HEK293 (cell line): ENCODE data around the gene PRR19.
A peak's percentile ranks its signal among the peaks of the same experiment; 100 is the strongest.

Source experiments
- BCL11A ChIP-seq: fragments of 450-650 bp; formaldehyde crosslinking; IDR thresholded peaks from 2 replicates; pipeline ENCODE4 v1.5.1; 2016; ENCODE audit warnings: low read depth, missing biosample characterization, missing genetic modification characterization
- EGR2 ChIP-seq: fragments of 450-650 bp; formaldehyde crosslinking; IDR thresholded peaks from 2 replicates; pipeline ENCODE4 v1.5.1; 2016; ENCODE audit warnings: low read depth, missing biosample characterization, missing genetic modification characterization
- GLIS1 ChIP-seq: fragments of 450-650 bp; formaldehyde crosslinking; IDR thresholded peaks from 2 replicates; pipeline ENCODE4 v1.5.1; 2016; ENCODE audit warnings: missing biosample characterization, missing genetic modification characterization
- KLF1 ChIP-seq: fragments of 450-650 bp; formaldehyde crosslinking; IDR thresholded peaks from 2 replicates; pipeline ENCODE4 v1.5.1; 2016; ENCODE audit warnings: missing biosample characterization, missing genetic modification characterization
- KLF7 ChIP-seq: fragments of 450-650 bp; formaldehyde crosslinking; IDR thresholded peaks from 2 replicates; pipeline ENCODE4 v1.5.1; 2016; ENCODE audit warnings: missing biosample characterization, missing genetic modification characterization, borderline replicate concordance
- PRDM1 ChIP-seq: fragments of 450-650 bp; formaldehyde crosslinking; IDR thresholded peaks from 2 replicates; pipeline ENCODE4; 2016; ENCODE audit warnings: missing biosample characterization, missing genetic modification characterization
- PRDM4 ChIP-seq: fragments of 450-650 bp; formaldehyde crosslinking; IDR thresholded peaks from 2 replicates; pipeline ENCODE4 v1.5.1; 2017; ENCODE audit warnings: missing biosample characterization, missing genetic modification characterization
- RBAK ChIP-seq: fragments of 450-650 bp; formaldehyde crosslinking; IDR thresholded peaks from 2 replicates; pipeline ENCODE4 v1.5.1; 2016; ENCODE audit warnings: missing biosample characterization, missing genetic modification characterization
- SETDB1 ChIP-seq: IDR thresholded peaks from one replicate; pipeline ENCODE4 v1.6.1; 2017; ENCODE audit warnings: mild to moderate bottlenecking, low read length, moderate library complexity, mixed read lengths; ENCODE audit not compliant: insufficient read length
- SP2 ChIP-seq: fragments of 450-650 bp; formaldehyde crosslinking; IDR thresholded peaks from 2 replicates; pipeline ENCODE4 v1.5.1; 2016; ENCODE audit warnings: missing biosample characterization, missing genetic modification characterization
- ZBTB10 ChIP-seq: fragments of 450-650 bp; formaldehyde crosslinking; IDR thresholded peaks from 2 replicates; pipeline ENCODE4 v1.5.1; 2016; ENCODE audit warnings: missing biosample characterization, missing genetic modification characterization
- ZBTB44 ChIP-seq: fragments of 450-650 bp; IDR thresholded peaks from 2 replicates; pipeline ENCODE4 v1.5.1; 2018; ENCODE audit warnings: missing biosample characterization, mild to moderate bottlenecking, missing genetic modification characterization
- ZBTB7A ChIP-seq: fragments of 450-650 bp; formaldehyde crosslinking; IDR thresholded peaks from 2 replicates; pipeline ENCODE4 v1.5.1; 2016; ENCODE audit warnings: low read depth, missing biosample characterization, missing genetic modification characterization
- ZFHX2 ChIP-seq: fragments of 450-650 bp; formaldehyde crosslinking; conservative IDR thresholded peaks from 2 replicates; pipeline ENCODE4 v1.5.1; 2016; ENCODE audit warnings: missing biosample characterization, missing genetic modification characterization
- ZNF114 ChIP-seq: fragments of 450-650 bp; formaldehyde crosslinking; IDR thresholded peaks from 2 replicates; pipeline ENCODE4 v1.5.0; 2017; ENCODE audit warnings: missing biosample characterization, missing genetic modification characterization
- ZNF133 ChIP-seq: fragments of 450-650 bp; formaldehyde crosslinking; IDR thresholded peaks from 2 replicates; pipeline ENCODE4 v1.5.1; 2016; ENCODE audit warnings: missing biosample characterization, missing genetic modification characterization
- ZNF146 ChIP-seq: fragments of 450-650 bp; formaldehyde crosslinking; IDR thresholded peaks from 2 replicates; pipeline ENCODE4 v1.5.1; 2016; ENCODE audit warnings: missing biosample characterization, missing genetic modification characterization
- ZNF16 ChIP-seq: fragments of 450-650 bp; formaldehyde crosslinking; IDR thresholded peaks from 2 replicates; pipeline ENCODE4 v1.5.1; 2016; ENCODE audit warnings: low read depth, missing biosample characterization, missing genetic modification characterization
- ZNF211 ChIP-seq: fragments of 450-650 bp; formaldehyde crosslinking; IDR thresholded peaks from 2 replicates; pipeline ENCODE4 v1.5.1; 2016; ENCODE audit warnings: low read depth, missing biosample characterization, missing genetic modification characterization
- ZNF248 ChIP-seq: fragments of 450-650 bp; formaldehyde crosslinking; IDR thresholded peaks from 2 replicates; pipeline ENCODE4 v1.5.1; 2017; ENCODE audit warnings: missing biosample characterization, missing genetic modification characterization
- ZNF311 ChIP-seq: fragments of 450-650 bp; formaldehyde crosslinking; IDR thresholded peaks from 2 replicates; pipeline ENCODE4 v1.5.1; 2017; ENCODE audit warnings: missing biosample characterization, missing genetic modification characterization, borderline replicate concordance
- ZNF354C ChIP-seq: fragments of 450-650 bp; formaldehyde crosslinking; IDR thresholded peaks from 2 replicates; pipeline ENCODE4 v1.5.1; 2016; ENCODE audit warnings: missing biosample characterization, missing genetic modification characterization, low read depth, borderline replicate concordance
- ZNF398 ChIP-seq: fragments of 450-650 bp; formaldehyde crosslinking; IDR thresholded peaks from 2 replicates; pipeline ENCODE4 v1.5.1; 2017; ENCODE audit warnings: missing biosample characterization, missing genetic modification characterization
- ZNF449 ChIP-seq: fragments of 450-650 bp; formaldehyde crosslinking; IDR thresholded peaks from 2 replicates; pipeline ENCODE4 v1.5.1; 2017; ENCODE audit warnings: missing biosample characterization, mild to moderate bottlenecking, missing genetic modification characterization, moderate library complexity
- ZNF623 ChIP-seq: fragments of 450-650 bp; formaldehyde crosslinking; IDR thresholded peaks from 2 replicates; pipeline ENCODE4 v1.5.1; 2016; ENCODE audit warnings: missing biosample characterization, missing genetic modification characterization
- ZNF629 ChIP-seq: fragments of 450-650 bp; formaldehyde crosslinking; IDR thresholded peaks from 2 replicates; pipeline ENCODE4 v1.5.1; 2017; ENCODE audit warnings: missing biosample characterization, missing genetic modification characterization
- ZNF660 ChIP-seq: fragments of 450-650 bp; IDR thresholded peaks from 2 replicates; pipeline ENCODE4 v1.5.1; 2018; ENCODE audit warnings: missing biosample characterization, mild to moderate bottlenecking, missing genetic modification characterization
- ZSCAN5A ChIP-seq: fragments of 450-650 bp; formaldehyde crosslinking; IDR thresholded peaks from 2 replicates; pipeline ENCODE4 v1.5.1; 2016; ENCODE audit warnings: missing biosample characterization, missing genetic modification characterization

PRR19 gene

GRCh38 chr19:42254850-42255765 lies 46.8 kb upstream of the PRR19 start, which contains the start of gene ERF (continued):
- TF ChIP-seq KLF1 (tag by site-specific recombination) (peak; percentile 65; the same call in 1 of the 2 replicates), ZNF16 (tag by site-specific recombination) (no peak), ZNF248 (tag by site-specific recombination) (no peak), RBAK (tag by site-specific recombination) (no peak), ZNF398 (peak; percentile 55), EGR2 (tag by site-specific recombination) (peak; percentile 75), SP2 (tag by site-specific recombination) (peak; percentile 72), ZNF114 (tag by site-specific recombination) (no peak), KLF7 (tag by site-specific recombination) (no peak), ZNF629 (tag by site-specific recombination) (0 out of 2 replicates have a peak, but pooled peaks have one; percentile 30), ZNF660 (tag by site-specific recombination) (peak; percentile 74), PRDM4 (no peak), ZNF146 (no peak), PRDM1 (no peak), ZNF311 (tag by site-specific recombination) (no peak), ZNF354C (tag by site-specific recombination) (no peak), ZBTB10 (tag by site-specific recombination) (peak; percentile 56), ZFHX2 (tag by site-specific recombination) (peak; percentile 94), ZNF133 (tag by site-specific recombination) (no peak), BCL11A (tag by site-specific recombination) (no peak), ZBTB7A (tag by site-specific recombination) (0 out of 2 replicates have a peak, but pooled peaks have one; percentile 45), SETDB1 (no peak), GLIS1 (tag by site-specific recombination) (peak; percentile 76), ZSCAN5A (tag by site-specific recombination) (no peak), ZNF449 (tag by site-specific recombination) (no peak), ZNF623 (tag by site-specific recombination) (no peak), ZNF211 (tag by site-specific recombination) (no peak), ZBTB44 (tag by site-specific recombination) (peak; percentile 21; the same call in 1 of the 2 replicates)
